HG03196 (cell line): ENCODE results near the gene NOL11.
"Not testable (repeated sequence)": the region's sequence is repeated elsewhere in the genome, so short reads cannot be mapped to it uniquely, and the experiment has no call there.

Source experiments
- ATAC-seq: cut with Tn5 transposase; IDR thresholded peaks from one replicate; pipeline ENCODE4 v1.9.1; 2021; ENCODE audit not compliant: unreplicated experiment

Gene NOL11

GRCh38 chr17:67752160-67752559 lies 34.4 kb downstream of the NOL11 start:
- not testable (repeated sequence) for ATAC-seq

- ATAC-seq: no peak
These were observed 35.3 kb downstream of the NOL11 start for GRCh38 chr17:67753026-67753425.

DNA sequence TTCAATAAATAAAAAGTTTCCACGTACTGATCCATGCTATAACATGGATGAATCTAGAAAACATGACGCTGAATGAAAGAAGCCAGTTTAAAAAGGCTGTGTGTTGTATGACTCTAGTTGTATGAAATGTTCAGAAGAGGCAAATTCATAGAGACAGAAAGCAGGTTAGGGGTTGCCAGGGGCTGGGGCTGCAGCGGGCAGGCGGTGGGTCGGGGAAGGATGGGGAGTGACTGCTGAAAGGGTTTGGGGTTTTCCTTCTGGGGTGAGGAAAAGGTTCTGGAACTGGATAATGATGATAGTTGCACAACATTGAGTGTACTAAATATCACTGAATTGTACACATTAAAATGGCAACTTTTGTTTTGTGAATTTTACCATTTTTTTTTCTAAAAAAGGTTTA lies 36.3 kb downstream of the NOL11 start:
- no peak for ATAC-seq

DNA sequence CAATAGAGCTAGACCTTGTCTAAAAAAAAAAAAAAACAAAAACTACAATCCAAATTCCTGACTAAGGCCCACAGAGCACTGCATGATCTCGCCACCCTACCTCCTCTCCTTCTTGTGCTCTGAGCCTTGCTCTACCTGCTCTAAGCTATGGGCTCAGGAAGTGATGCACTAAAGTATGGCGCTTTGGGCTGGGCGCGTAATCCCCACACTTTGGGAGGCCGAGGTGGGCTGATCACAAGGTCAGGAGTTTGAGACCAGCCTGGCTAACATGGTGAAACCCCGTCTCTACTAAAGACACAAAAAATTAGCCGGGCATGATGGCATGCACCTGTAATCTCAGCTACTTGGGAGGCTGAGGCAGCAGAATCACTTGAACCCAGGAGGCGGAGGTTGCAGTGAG lies 37.0 kb downstream of the NOL11 start:
- ATAC-seq: not testable (repeated sequence)

DNA sequence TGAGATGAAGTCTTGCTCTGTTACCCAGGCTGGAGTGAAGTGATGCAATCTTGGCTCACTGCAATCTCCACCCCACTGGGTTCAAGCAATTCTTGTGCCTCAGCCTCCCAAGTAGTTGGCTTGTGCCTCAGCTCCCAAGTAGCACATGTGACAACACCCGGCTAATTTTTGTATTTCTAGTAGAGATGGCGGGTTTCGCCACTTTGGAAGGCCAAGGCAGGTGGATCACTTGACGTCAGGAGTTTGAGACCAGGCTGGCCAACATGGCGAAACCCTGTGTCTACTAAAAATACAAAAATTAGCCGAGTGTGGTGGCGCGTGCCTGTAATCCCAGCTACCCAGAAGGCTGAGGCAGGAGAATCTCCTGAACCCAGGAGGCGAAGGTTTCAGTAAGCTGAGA lies 39.0 kb downstream of the NOL11 start:
- not testable (repeated sequence) for ATAC-seq

- no peak for ATAC-seq
These were observed 41.8 kb downstream of the NOL11 start for GRCh38 chr17:67759355-67760171.

DNA sequence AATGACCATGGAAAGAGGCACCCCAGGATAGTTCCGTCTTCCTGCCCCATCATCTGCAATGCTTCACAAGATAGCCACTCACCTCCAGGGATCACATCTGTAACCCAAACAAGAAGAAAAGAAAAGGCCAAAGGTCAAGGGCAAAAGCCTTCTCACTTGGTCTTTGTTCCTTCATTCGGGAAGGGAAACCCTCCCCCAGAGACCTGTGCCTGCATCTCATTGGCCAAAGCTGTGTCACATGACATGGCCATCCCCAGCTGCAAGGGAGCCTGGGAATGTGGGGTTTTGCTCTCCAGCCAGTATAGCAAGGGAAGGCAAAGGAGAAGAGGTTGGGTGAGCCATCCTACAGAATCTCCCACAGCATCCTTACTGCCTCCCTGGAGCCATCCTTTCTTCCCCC lies 47.9 kb downstream of the NOL11 start:
- no peak for ATAC-seq

GRCh38 chr17:67769231-67769630 lies 51.5 kb downstream of the NOL11 start:
- no peak for ATAC-seq

DNA sequence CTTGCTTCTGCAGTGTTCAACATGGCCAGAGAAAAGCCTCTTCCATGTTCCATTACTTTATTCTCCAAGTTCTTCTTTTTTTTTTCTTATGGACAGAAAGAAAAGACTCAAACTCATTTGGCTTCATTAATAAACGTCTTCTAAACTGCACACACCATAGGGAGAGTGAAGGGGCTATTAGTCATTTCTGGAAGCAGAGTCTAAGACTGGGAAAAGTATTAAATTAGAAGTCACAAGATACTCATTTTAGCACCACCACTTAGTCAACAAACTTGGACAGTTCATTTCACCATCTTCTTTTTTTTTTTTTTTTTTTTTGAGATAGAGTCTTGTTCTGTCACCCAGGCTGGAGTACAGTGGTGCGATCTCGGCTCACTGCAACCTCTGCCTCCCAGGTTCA lies 52.8 kb downstream of the NOL11 start:
- no peak for ATAC-seq

DNA sequence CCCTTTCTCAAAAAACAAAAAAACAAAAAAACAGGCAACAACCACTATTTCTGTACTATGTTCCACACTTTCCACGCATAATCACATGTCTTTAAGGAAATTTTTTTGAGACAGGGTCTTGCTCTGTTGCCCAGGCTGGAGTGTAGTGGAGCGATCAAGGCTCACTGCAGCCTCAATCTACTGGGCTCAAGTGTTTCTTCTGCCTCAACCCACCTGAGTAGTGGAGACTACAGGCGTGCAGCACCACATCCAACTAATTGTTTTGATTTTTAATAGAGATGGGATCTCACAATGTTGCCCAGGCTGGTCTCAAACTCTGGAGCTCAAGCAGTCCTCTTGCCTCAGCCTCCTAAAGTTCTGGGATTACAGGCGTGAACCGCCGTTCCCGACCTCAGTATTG lies 54.9 kb downstream of the NOL11 start:
- no peak for ATAC-seq

- no peak for ATAC-seq
These were observed 55.5 kb downstream of the NOL11 start for GRCh38 chr17:67773246-67773645.

- no peak for ATAC-seq
These were observed 61.4 kb downstream of the NOL11 start for GRCh38 chr17:67779098-67779672.

- ATAC-seq: no peak
These were observed 66.8 kb downstream of the NOL11 start for GRCh38 chr17:67784364-67785121.

- ATAC-seq: no peak
These were observed 67.4 kb downstream of the NOL11 start for GRCh38 chr17:67785122-67785477.

DNA sequence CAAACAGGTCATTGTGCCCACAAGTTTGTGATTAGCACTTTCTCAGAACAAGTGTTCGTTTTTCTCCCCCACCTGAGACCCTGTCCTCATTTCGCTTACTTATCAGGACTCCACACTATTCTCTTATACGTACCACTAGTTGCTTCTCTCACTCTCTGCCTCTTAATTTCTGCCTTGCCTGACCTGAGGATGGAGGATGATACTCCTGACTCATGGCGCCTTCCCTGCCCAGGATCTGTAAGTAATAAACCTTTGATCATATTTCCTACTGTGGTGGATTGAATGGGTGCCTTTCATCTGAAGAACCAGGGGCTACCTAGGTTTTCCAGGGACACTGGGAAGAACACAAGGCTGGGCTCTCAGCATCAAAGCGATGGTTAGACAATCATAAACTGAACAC lies 67.8 kb downstream of the NOL11 start:
- no peak for ATAC-seq
